Measurements from ENCODE around the gene RALGPS1.
A peak's percentile ranks its signal among the peaks of the same experiment; 100 is the strongest.

The RALGPS1 gene, protein sequence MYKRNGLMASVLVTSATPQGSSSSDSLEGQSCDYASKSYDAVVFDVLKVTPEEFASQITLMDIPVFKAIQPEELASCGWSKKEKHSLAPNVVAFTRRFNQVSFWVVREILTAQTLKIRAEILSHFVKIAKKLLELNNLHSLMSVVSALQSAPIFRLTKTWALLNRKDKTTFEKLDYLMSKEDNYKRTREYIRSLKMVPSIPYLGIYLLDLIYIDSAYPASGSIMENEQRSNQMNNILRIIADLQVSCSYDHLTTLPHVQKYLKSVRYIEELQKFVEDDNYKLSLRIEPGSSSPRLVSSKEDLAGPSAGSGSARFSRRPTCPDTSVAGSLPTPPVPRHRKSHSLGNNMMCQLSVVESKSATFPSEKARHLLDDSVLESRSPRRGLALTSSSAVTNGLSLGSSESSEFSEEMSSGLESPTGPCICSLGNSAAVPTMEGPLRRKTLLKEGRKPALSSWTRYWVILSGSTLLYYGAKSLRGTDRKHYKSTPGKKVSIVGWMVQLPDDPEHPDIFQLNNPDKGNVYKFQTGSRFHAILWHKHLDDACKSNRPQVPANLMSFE

GRCh38 chr9:126914458-126915280 lies at the start of gene RALGPS1:
Gene RALGPS1 (plus strand): TSS chr9:126914782. CDS start chr9:126962290, 47,508 bp downstream.
- peaks cover 0 to 16% (median 7%) of the 10 kb centered on the region in 10 experiments; a peak in 13 of 20 replicates for H3K4me1 ChIP-seq
- no peaks in the 10 kb centered on the region for H3K9me3 ChIP-seq (replicated peaks in 1 of 11)
- H3K27me3 ChIP-seq = peaks cover 0 to 6% (median 0%) of the 10 kb centered on the region in 11 experiments; a peak in 1 of 22 replicates
- peak within 1 kb of the TSS in 5 of 11 experiments; percentile 52 to 62 (median 57); a peak in 5 of 22 replicates for H3K27ac ChIP-seq
- peaks cover 0 to 33% (median 17%) of the 10 kb centered on the region in 11 experiments; a peak in 14 of 22 replicates for H4K20me1 ChIP-seq
- H3K4me3 ChIP-seq = peak within 1 kb of the TSS; percentile 56 to 74 (median 64)
- no peaks in the 10 kb centered on the region for H3K36me3 ChIP-seq
- peak within 1 kb of the TSS; percentile 45 to 79 (median 70) for H3K9ac ChIP-seq
- H3K4me2 ChIP-seq = peak within 1 kb of the TSS; percentile 75 to 92 (median 84)
- TF ChIP-seq Cebpa-rat (IDR thresholded peaks at IDR 0.05) = no peak

GRCh38 chr9:126869368-126869767 lies 45.2 kb upstream of the RALGPS1 start:
- Histone ChIP-seq H3K27ac (no peak overlapping the region), H3K4me1 (peaks cover 17 to 69% (median 29%) of the 10 kb centered on the region in 10 experiments), H3K9ac (no peak overlapping the region), H3K36me3 (peaks cover 42 to 84% (median 55%) of the 10 kb centered on the region in 11 experiments), H3K27me3 (no peaks in the 10 kb centered on the region), H3K9me3 (replicated peaks in 1 of 11) (no peaks in the 10 kb centered on the region), H4K20me1 (peaks cover 41 to 100% (median 86%) of the 10 kb centered on the region in 11 experiments; a peak in 21 of 22 replicates), H3K4me2 (no peak overlapping the region), H3K4me3 (no peak overlapping the region)
- TF ChIP-seq Cebpa-rat (IDR thresholded peaks at IDR 0.05) = no peak

DNA sequence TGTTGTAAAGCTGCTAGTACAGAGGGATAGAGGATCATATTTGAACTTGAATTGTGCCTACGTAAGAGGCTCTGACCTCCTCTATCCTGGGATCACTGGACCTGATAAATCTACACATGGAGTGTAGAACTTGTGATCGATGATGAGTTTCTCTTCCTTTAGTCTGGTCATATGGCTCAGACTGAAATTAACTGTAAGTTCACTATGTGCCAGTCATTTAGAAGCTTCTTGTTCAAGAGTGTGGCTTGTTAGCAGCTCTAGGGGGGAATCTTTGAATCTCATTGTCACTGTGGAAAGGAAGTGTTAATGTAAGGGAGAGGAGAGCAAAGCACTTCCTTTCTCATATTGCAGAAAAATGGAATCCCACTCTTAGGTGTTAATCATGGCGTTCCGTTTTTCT lies 42.1 kb upstream of the RALGPS1 start:
- Histone ChIP-seq H3K4me2 (peak overlapping the region in 2 of 11 experiments; percentile 7 to 8; a peak in 1 of 22 replicates), H3K4me3 (no peak overlapping the region), H3K4me1 (peaks cover 17 to 61% (median 29%) of the 10 kb centered on the region in 10 experiments), H3K27me3 (no peaks in the 10 kb centered on the region), H3K9me3 (replicated peaks in 1 of 11) (no peaks in the 10 kb centered on the region), H3K36me3 (peaks cover 17 to 58% (median 27%) of the 10 kb centered on the region in 11 experiments), H4K20me1 (peaks cover 52 to 99% (median 84%) of the 10 kb centered on the region in 11 experiments), H3K9ac (no peak overlapping the region), H3K27ac (peak overlapping the region in 1 of 11 experiments; percentile 11; a peak in 1 of 22 replicates)
- TF ChIP-seq Cebpa-rat (IDR thresholded peaks at IDR 0.05) = no peak

DNA sequence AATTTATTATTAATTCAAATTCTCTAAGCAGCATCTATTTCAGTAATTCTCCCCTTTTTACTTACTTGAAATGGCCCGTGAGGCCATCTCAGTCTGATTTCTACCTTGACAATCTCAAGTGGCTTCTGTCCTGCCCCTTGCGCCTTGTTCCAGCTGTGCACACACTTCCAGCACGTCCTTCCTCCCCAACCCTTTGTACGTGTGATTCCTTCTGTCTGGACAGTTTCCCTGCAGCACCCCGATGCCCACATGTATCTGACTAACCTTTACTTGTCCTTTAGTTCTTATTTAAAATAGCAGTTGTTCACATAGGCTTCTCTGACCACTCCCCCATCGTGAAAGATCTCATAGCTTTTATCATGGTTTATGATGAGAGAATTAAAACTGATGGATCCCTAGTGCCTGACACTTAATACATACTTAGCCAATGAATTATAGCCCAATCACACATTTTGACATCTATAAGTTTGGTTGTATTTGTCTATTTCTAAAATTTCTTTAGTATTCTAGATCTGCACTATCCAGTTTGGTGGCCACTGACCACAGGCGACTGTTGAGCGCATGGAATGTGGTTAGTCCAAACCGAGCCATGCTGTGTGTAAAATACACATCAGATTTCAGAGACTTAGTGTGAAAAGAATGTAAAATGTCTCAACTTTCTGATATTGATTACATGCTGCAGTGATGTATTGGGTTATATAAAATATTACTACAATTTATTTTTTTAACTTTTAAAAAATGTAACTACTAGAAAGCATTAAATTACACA lies 39.9 kb upstream of the RALGPS1 start:
- H3K4me2 ChIP-seq = no peak overlapping the region
- peaks cover 21 to 58% (median 32%) of the 10 kb centered on the region in 11 experiments for H3K36me3 ChIP-seq
- H3K27ac ChIP-seq = no peak overlapping the region
- peaks cover 9 to 43% (median 17%) of the 10 kb centered on the region in 10 experiments; a peak in 19 of 20 replicates for H3K4me1 ChIP-seq
- no peak for TF ChIP-seq Cebpa-rat (IDR thresholded peaks at IDR 0.05)
- H3K9me3 ChIP-seq (replicated peaks in 1 of 11) = no peaks in the 10 kb centered on the region
- H3K9ac ChIP-seq = peak overlapping the region in 1 of 11 experiments; percentile 38; a peak in 1 of 22 replicates
- no peak overlapping the region for H3K4me3 ChIP-seq
- peaks cover 44 to 99% (median 83%) of the 10 kb centered on the region in 11 experiments for H4K20me1 ChIP-seq
- no peaks in the 10 kb centered on the region for H3K27me3 ChIP-seq

DNA sequence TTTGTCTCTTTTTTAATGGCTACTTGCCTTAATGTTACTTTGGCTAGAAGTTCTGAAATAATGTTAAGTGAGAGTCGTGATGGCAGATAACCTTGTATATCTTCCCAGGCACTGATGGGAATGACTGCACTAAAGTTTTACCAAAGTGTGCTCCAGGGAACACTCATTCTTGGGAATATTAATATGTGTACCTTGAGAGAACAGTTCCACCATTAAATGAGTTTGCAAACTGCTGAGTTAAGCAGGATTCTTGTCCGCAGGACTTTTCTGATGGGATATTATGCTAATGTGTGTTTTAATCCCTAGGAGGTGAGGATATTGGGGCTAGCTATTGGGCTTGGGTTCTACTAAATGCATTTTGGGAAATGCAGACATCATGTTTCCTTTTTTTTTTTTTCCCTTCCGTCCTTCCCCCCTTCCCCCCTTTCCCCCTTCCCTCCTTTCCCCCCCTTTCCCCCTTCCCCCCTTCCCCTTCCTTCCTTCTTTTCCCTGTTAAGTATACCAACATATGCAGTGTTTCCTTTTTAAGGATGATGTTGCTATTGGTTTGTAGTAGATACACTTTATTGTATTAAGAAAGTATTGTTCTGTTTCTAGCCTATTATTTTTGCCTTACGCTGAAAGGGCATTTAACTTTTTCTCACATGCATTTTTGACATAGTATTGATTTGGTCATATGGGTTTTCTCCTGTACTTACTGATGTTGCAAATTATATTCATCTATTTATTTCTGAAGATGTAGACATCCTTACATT lies 38.6 kb upstream of the RALGPS1 start:
- no peak for TF ChIP-seq Cebpa-rat (IDR thresholded peaks at IDR 0.05)
- H3K27me3 ChIP-seq = no peaks in the 10 kb centered on the region
- no peak overlapping the region for H3K27ac ChIP-seq
- H3K36me3 ChIP-seq = peaks cover 33 to 62% (median 44%) of the 10 kb centered on the region in 11 experiments
- peaks cover 34 to 99% (median 84%) of the 10 kb centered on the region in 11 experiments for H4K20me1 ChIP-seq
- no peak overlapping the region for H3K4me3 ChIP-seq
- H3K9me3 ChIP-seq (replicated peaks in 1 of 11) = no peaks in the 10 kb centered on the region
- no peak overlapping the region for H3K4me2 ChIP-seq
- no peak overlapping the region for H3K9ac ChIP-seq
- H3K4me1 ChIP-seq = peaks cover 0 to 36% (median 9%) of the 10 kb centered on the region in 10 experiments; a peak in 16 of 20 replicates

DNA sequence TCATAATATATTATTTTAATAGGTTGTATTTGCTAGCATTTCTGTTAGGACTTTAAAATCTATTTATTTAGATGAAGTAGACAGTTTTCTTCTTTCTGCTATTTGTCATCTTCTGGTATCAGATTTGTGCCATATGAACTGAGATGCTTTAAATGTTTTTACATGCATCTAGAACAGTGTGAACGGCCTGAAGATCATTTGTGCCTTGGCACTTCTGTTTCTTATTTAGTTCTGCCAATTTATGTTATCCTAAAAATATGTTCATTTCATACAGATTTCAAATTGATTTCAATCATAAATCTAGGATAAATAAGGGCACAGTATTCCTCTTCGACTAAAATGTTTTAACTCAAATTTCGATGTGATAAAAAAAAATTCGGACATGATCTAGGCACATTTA lies 38.1 kb upstream of the RALGPS1 start:
- no peaks in the 10 kb centered on the region for H3K27me3 ChIP-seq
- no peak overlapping the region for H3K9ac ChIP-seq
- peaks cover 39 to 68% (median 48%) of the 10 kb centered on the region in 11 experiments for H3K36me3 ChIP-seq
- no peak overlapping the region for H3K27ac ChIP-seq
- H3K4me3 ChIP-seq = no peak overlapping the region
- peaks cover 0 to 32% (median 8%) of the 10 kb centered on the region in 10 experiments; a peak in 12 of 20 replicates for H3K4me1 ChIP-seq
- TF ChIP-seq Cebpa-rat (IDR thresholded peaks at IDR 0.05) = no peak
- no peaks in the 10 kb centered on the region for H3K9me3 ChIP-seq (replicated peaks in 1 of 11)
- no peak overlapping the region for H3K4me2 ChIP-seq
- peaks cover 33 to 99% (median 84%) of the 10 kb centered on the region in 11 experiments for H4K20me1 ChIP-seq

DNA sequence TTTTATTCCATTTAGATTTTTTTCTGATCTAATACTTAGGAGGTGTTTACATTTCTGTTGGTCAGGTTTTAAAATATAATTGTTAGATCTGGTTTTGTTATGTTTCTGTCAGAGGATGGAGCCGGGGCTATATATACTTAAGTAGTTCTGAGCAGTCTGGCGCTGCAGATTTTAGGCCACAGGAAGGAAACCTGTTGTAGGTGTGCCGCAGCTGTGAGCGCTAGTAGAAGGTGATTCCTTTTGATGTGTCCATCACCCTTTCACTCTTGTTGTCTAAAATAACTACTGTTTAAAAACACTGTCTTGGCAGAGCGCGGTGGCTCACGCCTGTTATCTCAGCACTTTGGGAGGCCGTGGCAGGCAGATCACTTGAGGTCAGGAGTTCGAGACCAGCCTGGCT lies 37.2 kb upstream of the RALGPS1 start:
- Histone ChIP-seq H3K9ac (no peak overlapping the region), H3K4me2 (no peak overlapping the region), H3K4me1 (peaks cover 0 to 23% (median 3%) of the 10 kb centered on the region in 10 experiments; a peak in 11 of 20 replicates), H3K36me3 (peaks cover 48 to 72% (median 53%) of the 10 kb centered on the region in 11 experiments), H3K4me3 (no peak overlapping the region), H3K9me3 (replicated peaks in 1 of 11) (no peaks in the 10 kb centered on the region), H4K20me1 (peaks cover 36 to 99% (median 84%) of the 10 kb centered on the region in 11 experiments), H3K27me3 (no peaks in the 10 kb centered on the region), H3K27ac (no peak overlapping the region)
- no peak for TF ChIP-seq Cebpa-rat (IDR thresholded peaks at IDR 0.05)
